Measurements from ENCODE around the gene LRRC39. TPM values are rescaled to one million over a fixed set of nuclear protein-coding genes. Genes with fewer than 3 reads are reported as not detected.
"Not testable (repeated sequence)": the region's sequence is repeated elsewhere in the genome, so short reads cannot be mapped to it uniquely, and the experiment has no call there.

The LRRC39 gene
- total and polyA plus RNA-seq, 4 experiments from 2014 or later, result 0.13 to 1.3 (median 1.0) TPM; not detected in 1

- POLR2A ChIA-PET (ENCODE audit: partially characterized antibody), result interaction anchor here (0.7 kb wide), 1 partner anchor 44 kb away, joined by 3 read pairs; no protein-coding TSS in a partner anchor
- H3K36me3 Mint-ChIP-seq, result peaks cover 61 to 68% of the 10 kb centered on the region in 2 donors
These were observed 28.2 kb upstream of the LRRC39 start for GRCh38 chr1:100206301-100206700.

GRCh38 chr1:100205593-100205992 is 27.5 kb upstream of the LRRC39 start:
- H3K4me3 Mint-ChIP-seq; DNase-seq; H3K27me3 Mint-ChIP-seq; H3K9me3 ChIP-seq (ENCODE audit: control insufficient read depth in 1 of 2, low read length in 2 of 2); CTCF ChIA-PET (ENCODE audit: partially characterized antibody); POLR2A ChIA-PET (ENCODE audit: partially characterized antibody); H3K4me1 ChIP-seq (ENCODE audit: insufficient read depth, low read length); intact Hi-C loops (cut with micrococcal nuclease); H3K36me3 ChIP-seq (ENCODE audit: insufficient read depth, low read length); H3K27ac Mint-ChIP-seq; H3K27me3 ChIP-seq (ENCODE audit: insufficient read depth, low read length); H3K4me3 ChIP-seq (ENCODE audit: low read length in 2 of 2); H3K27ac ChIP-seq (ENCODE audit: low read depth, low read length); H3K4me1 Mint-ChIP-seq: not testable (repeated sequence)
- peaks cover 63 to 69% of the 10 kb centered on the region in 2 donors for H3K36me3 Mint-ChIP-seq
- peaks cover 0 to 11% (median 6%) of the 10 kb centered on the region in 8 donors for H3K9me3 Mint-ChIP-seq

More at GRCh38 chr1:100206301-100206700, 28.2 kb upstream of the LRRC39 start:
- DNase-seq, result no peak
- no peaks in the 10 kb centered on the region for H3K27me3 ChIP-seq (ENCODE audit: insufficient read depth, low read length)
- no peaks in the 10 kb centered on the region for H3K4me1 ChIP-seq (ENCODE audit: insufficient read depth, low read length)
- H3K36me3 ChIP-seq (ENCODE audit: insufficient read depth, low read length), result peaks cover 5% of the 10 kb centered on the region
- Mint-ChIP-seq H3K9me3 (peaks cover 0 to 11% (median 6%) of the 10 kb centered on the region in 8 donors), H3K27ac (no peak overlapping the region), H3K4me3 (no peak overlapping the region), H3K4me1 (peaks cover 0 to 7% (median 4%) of the 10 kb centered on the region in 4 donors), H3K27me3 (no peaks in the 10 kb centered on the region)
- no peaks in the 10 kb centered on the region for H3K9me3 ChIP-seq (ENCODE audit: control insufficient read depth in 1 of 2, low read length in 2 of 2)
- CTCF ChIA-PET (ENCODE audit: partially characterized antibody), result no interaction called here
- H3K27ac ChIP-seq (ENCODE audit: low read depth, low read length), result no peak overlapping the region
- intact Hi-C loops (cut with micrococcal nuclease), result no loop called here
- no peak overlapping the region for H3K4me3 ChIP-seq (ENCODE audit: low read length in 2 of 2)

GRCh38 chr1:100205103-100205502 is 27.0 kb upstream of the LRRC39 start:
- H3K4me3 ChIP-seq (ENCODE audit: low read length in 2 of 2); H3K27me3 ChIP-seq (ENCODE audit: insufficient read depth, low read length); H3K4me1 Mint-ChIP-seq; intact Hi-C loops (cut with micrococcal nuclease); H3K27ac Mint-ChIP-seq; POLR2A ChIA-PET (ENCODE audit: partially characterized antibody); H3K9me3 ChIP-seq (ENCODE audit: control insufficient read depth in 1 of 2, low read length in 2 of 2); H3K4me3 Mint-ChIP-seq; H3K27me3 Mint-ChIP-seq; H3K27ac ChIP-seq (ENCODE audit: low read depth, low read length); H3K4me1 ChIP-seq (ENCODE audit: insufficient read depth, low read length); DNase-seq; CTCF ChIA-PET (ENCODE audit: partially characterized antibody); H3K36me3 ChIP-seq (ENCODE audit: insufficient read depth, low read length): not testable (repeated sequence)
- H3K36me3 Mint-ChIP-seq, result peaks cover 65 to 68% of the 10 kb centered on the region in 2 donors
- peaks cover 0 to 11% (median 6%) of the 10 kb centered on the region in 8 donors for H3K9me3 Mint-ChIP-seq

- H3K4me3 ChIP-seq (ENCODE audit: low read length in 2 of 2); H3K4me1 ChIP-seq (ENCODE audit: insufficient read depth, low read length); H3K9me3 ChIP-seq (ENCODE audit: control insufficient read depth in 1 of 2, low read length in 2 of 2); H3K27me3 ChIP-seq (ENCODE audit: insufficient read depth, low read length); H3K4me3 Mint-ChIP-seq; H3K27ac ChIP-seq (ENCODE audit: low read depth, low read length); DNase-seq; CTCF ChIA-PET (ENCODE audit: partially characterized antibody); POLR2A ChIA-PET (ENCODE audit: partially characterized antibody); intact Hi-C loops (cut with micrococcal nuclease); H3K27ac Mint-ChIP-seq; H3K27me3 Mint-ChIP-seq; H3K4me1 Mint-ChIP-seq: not testable (repeated sequence)
- peaks cover 69 to 75% of the 10 kb centered on the region in 2 donors for H3K36me3 Mint-ChIP-seq
- H3K36me3 ChIP-seq (ENCODE audit: insufficient read depth, low read length), result peaks cover 15% of the 10 kb centered on the region
- H3K9me3 Mint-ChIP-seq, result peaks cover 0 to 11% (median 6%) of the 10 kb centered on the region in 8 donors
These were observed 24.6 kb upstream of the LRRC39 start for GRCh38 chr1:100202703-100203102.

- DNase-seq; POLR2A ChIA-PET (ENCODE audit: partially characterized antibody); H3K27ac Mint-ChIP-seq; H3K4me3 Mint-ChIP-seq; H3K4me1 Mint-ChIP-seq; CTCF ChIA-PET (ENCODE audit: partially characterized antibody); H3K4me3 ChIP-seq (ENCODE audit: low read length in 2 of 2); H3K9me3 Mint-ChIP-seq; intact Hi-C loops (cut with micrococcal nuclease); H3K9me3 ChIP-seq (ENCODE audit: control insufficient read depth in 1 of 2, low read length in 2 of 2); H3K27ac ChIP-seq (ENCODE audit: low read depth, low read length); H3K27me3 Mint-ChIP-seq; H3K4me1 ChIP-seq (ENCODE audit: insufficient read depth, low read length); H3K27me3 ChIP-seq (ENCODE audit: insufficient read depth, low read length): not testable (repeated sequence)
- peaks cover 78 to 82% of the 10 kb centered on the region in 2 donors for H3K36me3 Mint-ChIP-seq
- H3K36me3 ChIP-seq (ENCODE audit: insufficient read depth, low read length), result peaks cover 25% of the 10 kb centered on the region
These were observed 22.0 kb upstream of the LRRC39 start for GRCh38 chr1:100200060-100200459.

GRCh38 chr1:100198596-100198995 is 20.5 kb upstream of the LRRC39 start:
- intact Hi-C loops (cut with micrococcal nuclease), result no loop called here
- no peaks in the 10 kb centered on the region for H3K9me3 ChIP-seq (ENCODE audit: control insufficient read depth in 1 of 2, low read length in 2 of 2)

GRCh38 chr1:100188617-100189016 is 10.6 kb upstream of the LRRC39 start:
- Mint-ChIP-seq H3K27me3 (no peaks in the 10 kb centered on the region), H3K4me1 (peaks cover 0 to 4% (median 0%) of the 10 kb centered on the region in 4 donors), H3K4me3 (no peak overlapping the region), H3K27ac (no peak overlapping the region), H3K9me3 (no peaks in the 10 kb centered on the region), H3K36me3 (peaks cover 15 to 26% of the 10 kb centered on the region in 2 donors)
- no peaks in the 10 kb centered on the region for H3K27me3 ChIP-seq (ENCODE audit: insufficient read depth, low read length)
- DNase-seq, result no peak
- ChIA-PET POLR2A (ENCODE audit: partially characterized antibody) (no interaction called here), CTCF (ENCODE audit: partially characterized antibody) (interaction anchor here (1.1 kb wide), 1 partner anchor 8 kb away, joined by 4 read pairs; no protein-coding TSS in a partner anchor)
- no peak overlapping the region for H3K4me3 ChIP-seq (ENCODE audit: low read length in 2 of 2)
- H3K27ac ChIP-seq (ENCODE audit: low read depth, low read length), result no peak overlapping the region
- H3K36me3 ChIP-seq (ENCODE audit: insufficient read depth, low read length), result no peaks in the 10 kb centered on the region
- no peaks in the 10 kb centered on the region for H3K9me3 ChIP-seq (ENCODE audit: control insufficient read depth in 1 of 2, low read length in 2 of 2)
- intact Hi-C loops (cut with micrococcal nuclease), result no loop called here
- H3K4me1 ChIP-seq (ENCODE audit: insufficient read depth, low read length), result no peaks in the 10 kb centered on the region

More at GRCh38 chr1:100198596-100198995, 20.5 kb upstream of the LRRC39 start:
- DNase-seq, result no peak
- ChIA-PET CTCF (ENCODE audit: partially characterized antibody) (interaction anchor here (0.7 kb wide), 1 partner anchor 186 kb away, joined by 3 read pairs; no protein-coding TSS in a partner anchor), POLR2A (ENCODE audit: partially characterized antibody) (no interaction called here)
- H3K27ac ChIP-seq (ENCODE audit: low read depth, low read length), result no peak overlapping the region
- no peak overlapping the region for H3K27ac Mint-ChIP-seq
- H3K4me1 Mint-ChIP-seq, result peaks cover 0 to 5% (median 1%) of the 10 kb centered on the region in 4 donors
- H3K36me3 Mint-ChIP-seq, result peaks cover 65 to 67% of the 10 kb centered on the region in 2 donors
- H3K4me3 Mint-ChIP-seq, result no peak overlapping the region
- no peaks in the 10 kb centered on the region for H3K27me3 Mint-ChIP-seq
- no peaks in the 10 kb centered on the region for H3K4me1 ChIP-seq (ENCODE audit: insufficient read depth, low read length)
- H3K27me3 ChIP-seq (ENCODE audit: insufficient read depth, low read length), result no peaks in the 10 kb centered on the region
- H3K9me3 Mint-ChIP-seq, result no peaks in the 10 kb centered on the region
- peaks cover 25% of the 10 kb centered on the region for H3K36me3 ChIP-seq (ENCODE audit: insufficient read depth, low read length)
- no peak overlapping the region for H3K4me3 ChIP-seq (ENCODE audit: low read length in 2 of 2)
